Measurements from ENCODE around the gene ADGRE3. TPM values are rescaled to one million over a fixed set of nuclear protein-coding genes. Genes with fewer than 3 reads are reported as not detected.

The ADGRE3 gene
- total and polyA plus RNA-seq, 2 of the 8 experiments (the other 6 are each of a cell fraction or from before 2014, with no cell fraction given): not detected

DNA sequence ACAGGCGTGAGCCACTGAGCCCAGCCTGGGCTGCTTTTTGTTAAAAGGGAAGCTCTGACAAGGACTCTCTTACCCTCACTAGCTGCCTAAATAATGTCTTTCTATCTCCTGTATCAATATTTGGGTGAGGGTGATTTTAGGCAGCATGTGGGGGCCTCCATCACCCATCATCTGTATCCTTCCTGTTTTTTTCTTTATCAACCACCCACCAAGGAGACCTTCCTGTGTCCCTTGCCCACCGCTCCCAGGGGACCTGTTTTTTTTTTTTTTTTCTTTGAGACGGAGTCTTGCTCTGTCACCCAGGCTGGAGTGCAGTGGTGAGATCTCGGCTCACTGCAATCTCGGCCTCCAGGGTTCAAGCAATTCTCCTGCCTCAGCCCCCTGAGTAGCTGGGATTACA, 97.4 kb downstream of the ADGRE3 start (continued):
- TF ChIP-seq, protein P1, sequence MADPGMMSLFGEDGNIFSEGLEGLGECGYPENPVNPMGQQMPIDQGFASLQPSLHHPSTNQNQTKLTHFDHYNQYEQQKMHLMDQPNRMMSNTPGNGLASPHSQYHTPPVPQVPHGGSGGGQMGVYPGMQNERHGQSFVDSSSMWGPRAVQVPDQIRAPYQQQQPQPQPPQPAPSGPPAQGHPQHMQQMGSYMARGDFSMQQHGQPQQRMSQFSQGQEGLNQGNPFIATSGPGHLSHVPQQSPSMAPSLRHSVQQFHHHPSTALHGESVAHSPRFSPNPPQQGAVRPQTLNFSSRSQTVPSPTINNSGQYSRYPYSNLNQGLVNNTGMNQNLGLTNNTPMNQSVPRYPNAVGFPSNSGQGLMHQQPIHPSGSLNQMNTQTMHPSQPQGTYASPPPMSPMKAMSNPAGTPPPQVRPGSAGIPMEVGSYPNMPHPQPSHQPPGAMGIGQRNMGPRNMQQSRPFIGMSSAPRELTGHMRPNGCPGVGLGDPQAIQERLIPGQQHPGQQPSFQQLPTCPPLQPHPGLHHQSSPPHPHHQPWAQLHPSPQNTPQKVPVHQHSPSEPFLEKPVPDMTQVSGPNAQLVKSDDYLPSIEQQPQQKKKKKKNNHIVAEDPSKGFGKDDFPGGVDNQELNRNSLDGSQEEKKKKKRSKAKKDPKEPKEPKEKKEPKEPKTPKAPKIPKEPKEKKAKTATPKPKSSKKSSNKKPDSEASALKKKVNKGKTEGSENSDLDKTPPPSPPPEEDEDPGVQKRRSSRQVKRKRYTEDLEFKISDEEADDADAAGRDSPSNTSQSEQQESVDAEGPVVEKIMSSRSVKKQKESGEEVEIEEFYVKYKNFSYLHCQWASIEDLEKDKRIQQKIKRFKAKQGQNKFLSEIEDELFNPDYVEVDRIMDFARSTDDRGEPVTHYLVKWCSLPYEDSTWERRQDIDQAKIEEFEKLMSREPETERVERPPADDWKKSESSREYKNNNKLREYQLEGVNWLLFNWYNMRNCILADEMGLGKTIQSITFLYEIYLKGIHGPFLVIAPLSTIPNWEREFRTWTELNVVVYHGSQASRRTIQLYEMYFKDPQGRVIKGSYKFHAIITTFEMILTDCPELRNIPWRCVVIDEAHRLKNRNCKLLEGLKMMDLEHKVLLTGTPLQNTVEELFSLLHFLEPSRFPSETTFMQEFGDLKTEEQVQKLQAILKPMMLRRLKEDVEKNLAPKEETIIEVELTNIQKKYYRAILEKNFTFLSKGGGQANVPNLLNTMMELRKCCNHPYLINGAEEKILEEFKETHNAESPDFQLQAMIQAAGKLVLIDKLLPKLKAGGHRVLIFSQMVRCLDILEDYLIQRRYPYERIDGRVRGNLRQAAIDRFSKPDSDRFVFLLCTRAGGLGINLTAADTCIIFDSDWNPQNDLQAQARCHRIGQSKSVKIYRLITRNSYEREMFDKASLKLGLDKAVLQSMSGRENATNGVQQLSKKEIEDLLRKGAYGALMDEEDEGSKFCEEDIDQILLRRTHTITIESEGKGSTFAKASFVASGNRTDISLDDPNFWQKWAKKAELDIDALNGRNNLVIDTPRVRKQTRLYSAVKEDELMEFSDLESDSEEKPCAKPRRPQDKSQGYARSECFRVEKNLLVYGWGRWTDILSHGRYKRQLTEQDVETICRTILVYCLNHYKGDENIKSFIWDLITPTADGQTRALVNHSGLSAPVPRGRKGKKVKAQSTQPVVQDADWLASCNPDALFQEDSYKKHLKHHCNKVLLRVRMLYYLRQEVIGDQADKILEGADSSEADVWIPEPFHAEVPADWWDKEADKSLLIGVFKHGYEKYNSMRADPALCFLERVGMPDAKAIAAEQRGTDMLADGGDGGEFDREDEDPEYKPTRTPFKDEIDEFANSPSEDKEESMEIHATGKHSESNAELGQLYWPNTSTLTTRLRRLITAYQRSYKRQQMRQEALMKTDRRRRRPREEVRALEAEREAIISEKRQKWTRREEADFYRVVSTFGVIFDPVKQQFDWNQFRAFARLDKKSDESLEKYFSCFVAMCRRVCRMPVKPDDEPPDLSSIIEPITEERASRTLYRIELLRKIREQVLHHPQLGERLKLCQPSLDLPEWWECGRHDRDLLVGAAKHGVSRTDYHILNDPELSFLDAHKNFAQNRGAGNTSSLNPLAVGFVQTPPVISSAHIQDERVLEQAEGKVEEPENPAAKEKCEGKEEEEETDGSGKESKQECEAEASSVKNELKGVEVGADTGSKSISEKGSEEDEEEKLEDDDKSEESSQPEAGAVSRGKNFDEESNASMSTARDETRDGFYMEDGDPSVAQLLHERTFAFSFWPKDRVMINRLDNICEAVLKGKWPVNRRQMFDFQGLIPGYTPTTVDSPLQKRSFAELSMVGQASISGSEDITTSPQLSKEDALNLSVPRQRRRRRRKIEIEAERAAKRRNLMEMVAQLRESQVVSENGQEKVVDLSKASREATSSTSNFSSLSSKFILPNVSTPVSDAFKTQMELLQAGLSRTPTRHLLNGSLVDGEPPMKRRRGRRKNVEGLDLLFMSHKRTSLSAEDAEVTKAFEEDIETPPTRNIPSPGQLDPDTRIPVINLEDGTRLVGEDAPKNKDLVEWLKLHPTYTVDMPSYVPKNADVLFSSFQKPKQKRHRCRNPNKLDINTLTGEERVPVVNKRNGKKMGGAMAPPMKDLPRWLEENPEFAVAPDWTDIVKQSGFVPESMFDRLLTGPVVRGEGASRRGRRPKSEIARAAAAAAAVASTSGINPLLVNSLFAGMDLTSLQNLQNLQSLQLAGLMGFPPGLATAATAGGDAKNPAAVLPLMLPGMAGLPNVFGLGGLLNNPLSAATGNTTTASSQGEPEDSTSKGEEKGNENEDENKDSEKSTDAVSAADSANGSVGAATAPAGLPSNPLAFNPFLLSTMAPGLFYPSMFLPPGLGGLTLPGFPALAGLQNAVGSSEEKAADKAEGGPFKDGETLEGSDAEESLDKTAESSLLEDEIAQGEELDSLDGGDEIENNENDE (IDR thresholded peaks at IDR 0.05; ENCODE audit: insufficient replicate concordance, low read length): no peak
- TF ChIP-seq SIN3A (conservative IDR thresholded peaks at IDR 0.05 in 1 of 2, IDR thresholded peaks at IDR 0.05 in 1 of 2; ENCODE audit: low read depth in 1 of 2, low read length in 2 of 2) (no peak), GTF2F1 (IDR thresholded peaks at IDR 0.05; ENCODE audit: borderline replicate concordance, low read depth, low read length) (no peak), TAF7 (optimal IDR thresholded peaks at IDR 0.05; ENCODE audit: borderline replicate concordance, low read depth, low read length) (no peak), TAF1 (IDR thresholded peaks at IDR 0.05; ENCODE audit: low read depth, low read length) (no peak), POLR2A (IDR thresholded peaks at IDR 0.05; ENCODE audit: control extremely low read depth in 1 of 2, low read depth in 2 of 2, low read length in 2 of 2) (no peak), CTBP2 (IDR thresholded peaks at IDR 0.05; ENCODE audit: borderline replicate concordance, insufficient read depth, insufficient read length, low read length) (no peak), JUND (IDR thresholded peaks at IDR 0.05; ENCODE audit: low read length) (no peak), MAFK (IDR thresholded peaks at IDR 0.05; ENCODE audit: low read depth, low read length) (no peak), CHD1 (IDR thresholded peaks at IDR 0.05; ENCODE audit: low read depth, low read length) (no peak)
- TF ChIP-seq, protein P2, sequence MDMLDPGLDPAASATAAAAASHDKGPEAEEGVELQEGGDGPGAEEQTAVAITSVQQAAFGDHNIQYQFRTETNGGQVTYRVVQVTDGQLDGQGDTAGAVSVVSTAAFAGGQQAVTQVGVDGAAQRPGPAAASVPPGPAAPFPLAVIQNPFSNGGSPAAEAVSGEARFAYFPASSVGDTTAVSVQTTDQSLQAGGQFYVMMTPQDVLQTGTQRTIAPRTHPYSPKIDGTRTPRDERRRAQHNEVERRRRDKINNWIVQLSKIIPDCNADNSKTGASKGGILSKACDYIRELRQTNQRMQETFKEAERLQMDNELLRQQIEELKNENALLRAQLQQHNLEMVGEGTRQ (IDR thresholded peaks at IDR 0.05; ENCODE audit: low read length): no peak
